HG03025 (cell line): ENCODE measurements around the gene CCSAP.
"Not testable (repeated sequence)": the region's sequence is repeated elsewhere in the genome, so short reads cannot be mapped to it uniquely, and the experiment has no call there.

ENCODE experiments used
- ATAC-seq: cut with Tn5 transposase; IDR thresholded peaks from one replicate; pipeline ENCODE4 v1.9.1; 2021; ENCODE audit warnings: mild to moderate bottlenecking, moderate library complexity; ENCODE audit not compliant: unreplicated experiment, low FRiP score

CCSAP gene

DNA sequence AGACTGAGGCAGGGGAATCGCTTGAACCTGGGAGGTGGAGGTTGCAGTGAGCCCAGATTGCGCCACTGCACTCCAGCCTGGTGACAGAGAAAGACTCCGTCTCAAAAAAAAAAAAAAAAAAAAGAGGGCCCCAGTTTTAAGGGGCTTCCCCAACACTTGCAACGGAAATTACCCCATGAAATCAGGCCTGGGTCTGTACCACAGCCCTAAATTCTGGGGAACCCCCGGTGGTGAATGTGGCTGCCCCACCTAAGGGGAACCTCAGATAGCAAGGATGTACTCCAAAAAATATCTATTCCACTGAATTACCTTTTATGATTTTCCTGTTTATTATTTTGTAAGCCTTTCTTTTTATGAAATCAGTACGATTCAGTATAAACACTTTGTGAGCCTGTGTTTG, 15.1 kb downstream of the CCSAP start:
- ATAC-seq, result not testable (repeated sequence)

- ATAC-seq, result no peak
Observed at GRCh38 chr1:229326601-229327000, 16.2 kb downstream of the CCSAP start.

GRCh38 chr1:229325853-229326487, 16.9 kb downstream of the CCSAP start:
- no peak for ATAC-seq

GRCh38 chr1:229325401-229325800, 17.4 kb downstream of the CCSAP start:
- ATAC-seq, result no peak

DNA sequence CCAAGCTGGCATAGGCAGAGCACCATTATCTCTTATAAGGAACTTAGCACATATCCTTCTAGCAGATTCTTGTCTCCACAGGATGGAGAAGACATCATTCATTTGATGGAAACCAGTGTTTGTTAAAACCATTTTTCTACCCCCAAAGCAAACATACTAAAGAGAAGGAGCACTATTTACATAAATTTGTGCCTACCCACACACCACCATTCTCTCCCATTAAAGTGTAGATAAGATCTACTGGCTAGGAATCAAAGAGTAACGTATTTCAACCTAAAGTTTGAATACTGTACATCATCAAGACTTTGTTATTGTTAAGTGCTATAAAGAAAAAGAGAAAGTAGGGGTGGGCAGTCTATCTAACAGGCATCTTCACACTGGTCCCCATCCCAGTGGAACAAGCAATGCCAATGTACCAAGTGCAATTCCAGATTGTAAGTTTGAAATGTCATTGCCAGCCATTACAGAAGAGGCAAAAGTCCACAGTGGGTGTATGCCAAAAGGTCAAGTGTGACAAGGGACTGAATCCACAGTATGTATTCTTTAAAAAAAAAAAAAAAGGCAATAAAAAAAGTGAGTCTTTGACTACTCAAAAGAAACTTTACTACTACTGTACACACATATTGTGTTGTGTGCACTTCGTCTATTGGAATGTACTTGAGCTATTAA, 18.8 kb downstream of the CCSAP start:
- ATAC-seq, result no peak

DNA sequence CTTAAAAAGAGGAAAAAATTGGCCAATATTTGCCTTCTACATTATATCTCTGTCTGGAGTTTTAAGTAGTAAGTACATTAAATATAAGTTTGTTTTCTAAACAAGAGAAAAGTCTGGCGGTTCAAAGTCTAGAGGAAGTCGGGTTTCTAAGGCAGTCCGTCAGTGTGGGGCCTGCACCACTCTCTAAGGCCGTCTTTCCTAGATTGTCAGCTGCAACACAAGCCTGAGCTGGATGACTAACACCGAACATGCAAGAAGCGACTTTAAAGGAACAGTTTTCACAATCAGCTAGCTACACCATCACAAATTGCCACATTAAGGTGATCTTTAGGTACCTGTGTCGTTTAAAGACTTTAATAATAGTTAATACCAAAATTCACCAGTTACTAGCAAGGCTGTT, 19.6 kb downstream of the CCSAP start:
- ATAC-seq, result no peak

GRCh38 chr1:229319487-229319886, 23.4 kb downstream of the CCSAP start:
- ATAC-seq, result no peak

DNA sequence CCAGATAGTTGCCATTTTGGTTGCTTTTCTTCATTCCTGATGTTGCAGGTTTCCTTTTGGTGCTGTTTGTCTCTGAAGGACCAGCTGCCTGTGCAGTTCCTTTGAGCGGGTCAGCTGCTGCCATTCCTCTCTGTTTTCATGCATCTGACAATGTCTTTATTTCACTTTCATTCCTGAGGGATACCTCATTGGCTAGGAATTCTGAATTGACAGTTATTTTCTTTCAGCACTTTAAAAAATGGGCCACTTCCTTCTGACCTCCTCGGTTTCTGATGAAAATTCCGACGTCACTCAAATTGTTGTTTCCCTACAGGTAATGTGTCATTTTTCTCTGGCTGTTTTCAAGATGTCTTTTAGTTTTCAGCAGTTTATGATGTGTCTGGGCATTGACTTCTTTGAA, 24.8 kb downstream of the CCSAP start:
- no peak for ATAC-seq

DNA sequence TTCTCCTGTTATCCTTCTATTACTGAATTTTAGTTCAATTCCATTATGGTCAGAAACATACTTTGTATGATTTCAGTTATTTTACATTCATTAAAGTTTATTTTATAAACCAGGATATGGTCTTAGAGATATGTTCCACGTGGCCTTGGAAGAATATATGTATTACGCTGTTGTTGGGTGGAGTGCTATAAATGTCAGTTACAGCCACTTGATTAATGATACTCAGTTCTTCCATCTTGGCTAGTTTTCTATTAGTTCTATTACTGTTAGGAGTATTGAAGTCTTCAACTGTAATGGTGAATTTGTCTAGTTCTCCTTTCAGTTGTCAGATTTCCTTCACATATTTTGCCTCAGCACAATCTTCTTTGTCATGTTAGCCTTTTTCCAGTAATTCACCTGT, 26.7 kb downstream of the CCSAP start:
- ATAC-seq, result no peak

GRCh38 chr1:229310833-229311232, 32.0 kb downstream of the CCSAP start:
- no peak for ATAC-seq

DNA sequence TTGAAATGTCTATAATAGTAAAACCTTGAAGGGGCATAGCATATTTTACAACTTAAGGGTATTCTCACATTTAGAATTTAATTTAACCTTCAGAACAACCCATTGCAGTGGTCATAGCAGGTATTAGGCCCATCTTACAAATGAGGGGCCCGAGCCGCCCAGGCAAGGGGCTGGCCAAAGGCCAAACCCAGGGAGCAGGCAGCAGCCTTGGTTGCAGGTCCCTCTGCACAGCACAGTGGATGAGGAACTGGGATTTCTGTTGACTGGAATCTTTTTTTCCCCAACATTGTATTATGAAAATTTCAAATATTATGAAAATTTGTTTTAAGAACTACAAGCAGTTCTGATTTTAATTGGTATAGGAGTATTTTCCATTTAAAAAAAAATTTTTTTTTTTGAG, 33.2 kb downstream of the CCSAP start:
- no peak for ATAC-seq

GRCh38 chr1:229309074-229309473, 33.8 kb downstream of the CCSAP start:
- no peak for ATAC-seq

DNA sequence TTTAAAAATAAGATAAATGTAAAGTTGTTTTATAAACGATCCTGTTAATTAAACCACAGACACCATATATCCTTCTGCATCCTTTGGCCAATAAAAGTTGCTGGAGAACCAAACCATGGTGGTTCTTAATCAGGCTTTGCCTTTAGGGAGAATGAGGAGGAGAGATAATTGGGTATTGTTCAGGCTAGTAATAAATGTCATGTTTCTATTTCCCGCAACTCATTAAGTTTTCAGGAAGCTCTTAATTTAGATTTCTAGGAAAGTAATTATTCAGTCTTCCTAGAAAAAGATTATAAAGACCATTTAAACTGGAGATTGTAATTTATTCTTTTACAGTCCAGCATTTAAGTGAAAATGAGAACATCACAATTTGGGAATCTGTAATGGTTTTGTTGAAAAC, 37.5 kb downstream of the CCSAP start:
- no peak for ATAC-seq

- ATAC-seq, result no peak
Observed at GRCh38 chr1:229303855-229304254, 39.0 kb downstream of the CCSAP start.

GRCh38 chr1:229302740-229303139, 40.1 kb downstream of the CCSAP start:
- no peak for ATAC-seq

- ATAC-seq, result no peak
Observed at GRCh38 chr1:229300099-229300757, 42.6 kb downstream of the CCSAP start.

- no peak for ATAC-seq
Observed at GRCh38 chr1:229298887-229299503, 43.9 kb downstream of the CCSAP start.

GRCh38 chr1:229298420-229298819, 44.4 kb downstream of the CCSAP start:
- no peak for ATAC-seq

- no peak for ATAC-seq
Observed at GRCh38 chr1:229297746-229298145, 45.1 kb downstream of the CCSAP start.

GRCh38 chr1:229296541-229296941, 46.3 kb downstream of the CCSAP start:
- no peak for ATAC-seq

DNA sequence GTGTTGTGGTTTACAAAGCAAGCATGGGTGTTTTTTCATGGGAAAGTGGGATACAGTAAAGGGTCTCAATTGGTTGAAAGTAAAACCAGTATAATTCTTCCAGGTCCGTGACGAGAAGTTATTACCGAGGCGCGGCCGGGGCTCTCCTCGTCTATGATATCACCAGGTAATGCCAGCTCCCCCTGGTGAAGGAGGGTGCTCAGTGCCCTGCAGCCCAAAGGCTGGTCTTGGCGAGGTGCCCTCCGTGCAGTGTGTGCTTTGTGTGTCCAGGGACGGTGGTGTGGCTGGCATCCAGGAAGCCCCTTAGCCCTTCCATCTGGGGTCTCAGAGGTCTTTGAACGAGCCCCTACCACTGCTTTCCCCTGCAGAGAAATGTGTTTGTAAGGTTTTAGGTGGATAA, 47.1 kb downstream of the CCSAP start:
- ATAC-seq, result no peak
